ENCODE data around the gene TPSD1. TPM values are rescaled to one million over a fixed set of nuclear protein-coding genes. Genes with fewer than 3 reads are reported as not detected.

The TPSD1 gene
- total RNA-seq, 6 experiments from 2014 or later = not detected

DNA sequence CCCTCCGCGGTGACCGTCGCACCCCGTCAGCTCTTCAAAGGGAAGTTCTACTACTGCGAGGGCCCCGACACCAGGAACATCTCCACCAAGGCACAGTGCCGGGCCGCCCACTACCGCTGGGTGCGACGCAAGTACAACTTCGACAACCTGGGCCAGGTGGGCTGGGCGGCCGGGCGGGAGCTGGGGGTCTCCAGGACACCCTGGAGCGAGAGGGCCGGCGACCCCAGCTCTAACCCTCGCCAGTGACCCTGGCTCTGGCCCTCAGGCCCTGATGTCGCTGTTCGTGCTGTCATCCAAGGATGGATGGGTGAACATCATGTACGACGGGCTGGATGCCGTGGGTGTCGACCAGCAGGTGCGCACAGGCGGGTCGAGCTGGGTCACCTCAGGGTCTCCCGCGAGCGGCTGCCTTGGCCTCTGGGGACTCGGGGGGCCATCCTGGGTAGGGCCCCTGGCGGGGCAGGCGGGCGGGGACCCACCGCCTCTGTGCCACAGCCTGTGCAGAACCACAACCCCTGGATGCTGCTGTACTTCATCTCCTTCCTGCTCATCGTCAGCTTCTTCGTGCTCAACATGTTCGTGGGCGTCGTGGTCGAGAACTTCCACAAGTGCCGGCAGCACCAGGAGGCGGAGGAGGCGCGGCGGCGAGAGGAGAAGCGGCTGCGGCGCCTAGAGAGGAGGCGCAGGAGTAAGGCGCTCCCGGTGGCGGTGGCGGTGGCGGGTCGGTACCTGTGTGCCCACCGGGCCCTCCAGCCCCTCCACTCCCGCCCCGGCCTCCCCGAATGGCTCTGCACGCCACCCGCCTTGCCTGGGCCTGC lies 44.2 kb upstream of the TPSD1 start:
- H3K4me1 Mint-ChIP-seq (ENCODE audit: low read depth) = no peaks in the 10 kb centered on the region
- DNase-seq = no peak
- no peak overlapping the region for H3K4me3 Mint-ChIP-seq
- H3K36me3 Mint-ChIP-seq (ENCODE audit: low read depth) = no peaks in the 10 kb centered on the region
- no peak overlapping the region for H3K27ac Mint-ChIP-seq
- H3K27me3 Mint-ChIP-seq (ENCODE audit: insufficient read depth) = no peaks in the 10 kb centered on the region
- TF ChIP-seq, protein P1, sequence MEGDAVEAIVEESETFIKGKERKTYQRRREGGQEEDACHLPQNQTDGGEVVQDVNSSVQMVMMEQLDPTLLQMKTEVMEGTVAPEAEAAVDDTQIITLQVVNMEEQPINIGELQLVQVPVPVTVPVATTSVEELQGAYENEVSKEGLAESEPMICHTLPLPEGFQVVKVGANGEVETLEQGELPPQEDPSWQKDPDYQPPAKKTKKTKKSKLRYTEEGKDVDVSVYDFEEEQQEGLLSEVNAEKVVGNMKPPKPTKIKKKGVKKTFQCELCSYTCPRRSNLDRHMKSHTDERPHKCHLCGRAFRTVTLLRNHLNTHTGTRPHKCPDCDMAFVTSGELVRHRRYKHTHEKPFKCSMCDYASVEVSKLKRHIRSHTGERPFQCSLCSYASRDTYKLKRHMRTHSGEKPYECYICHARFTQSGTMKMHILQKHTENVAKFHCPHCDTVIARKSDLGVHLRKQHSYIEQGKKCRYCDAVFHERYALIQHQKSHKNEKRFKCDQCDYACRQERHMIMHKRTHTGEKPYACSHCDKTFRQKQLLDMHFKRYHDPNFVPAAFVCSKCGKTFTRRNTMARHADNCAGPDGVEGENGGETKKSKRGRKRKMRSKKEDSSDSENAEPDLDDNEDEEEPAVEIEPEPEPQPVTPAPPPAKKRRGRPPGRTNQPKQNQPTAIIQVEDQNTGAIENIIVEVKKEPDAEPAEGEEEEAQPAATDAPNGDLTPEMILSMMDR (IDR thresholded peaks at IDR 0.05) = no peak
- H3K9me3 Mint-ChIP-seq = 0 out of 2 replicates have a peak, but pooled peaks cover 5% of the 10 kb centered on the region

DNA sequence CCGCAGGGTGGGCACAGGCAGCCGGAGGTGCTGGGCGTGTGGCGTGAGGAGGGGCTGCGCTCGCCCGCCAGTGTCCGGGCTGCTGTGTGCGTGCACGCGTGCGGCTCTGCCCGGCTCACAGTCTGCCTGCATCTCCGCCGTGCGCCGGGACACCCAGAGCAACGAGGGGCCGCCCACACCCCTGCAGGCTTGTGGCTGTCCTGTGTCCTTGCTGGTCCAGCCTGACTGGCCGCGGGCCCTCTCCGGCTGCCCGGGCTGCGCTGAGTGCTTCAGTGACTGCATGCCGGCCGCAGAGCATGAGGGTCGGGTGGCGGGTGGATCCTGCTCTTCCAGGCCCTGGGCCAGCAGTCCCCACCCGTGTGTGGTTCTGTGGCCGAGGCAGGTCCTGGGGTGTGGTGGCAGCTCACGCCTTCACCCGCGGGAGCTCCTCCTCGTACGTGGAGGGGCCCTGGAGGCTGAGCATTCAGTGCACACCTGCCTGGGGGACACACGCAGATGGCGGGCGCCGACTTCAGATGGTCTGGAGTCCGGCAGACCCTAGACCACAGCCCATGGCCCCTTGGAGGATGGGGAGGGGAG lies 43.2 kb upstream of the TPSD1 start:
- no peaks in the 10 kb centered on the region for H3K36me3 Mint-ChIP-seq (ENCODE audit: low read depth)
- TF ChIP-seq, protein P1 (IDR thresholded peaks at IDR 0.05) = no peak
- no peak overlapping the region for H3K27ac Mint-ChIP-seq
- no peaks in the 10 kb centered on the region for H3K4me1 Mint-ChIP-seq (ENCODE audit: low read depth)
- DNase-seq = no peak
- H3K27me3 Mint-ChIP-seq (ENCODE audit: insufficient read depth) = no peaks in the 10 kb centered on the region
- no peak overlapping the region for H3K4me3 Mint-ChIP-seq
- 0 out of 2 replicates have a peak, but pooled peaks cover 5% of the 10 kb centered on the region for H3K9me3 Mint-ChIP-seq

DNA sequence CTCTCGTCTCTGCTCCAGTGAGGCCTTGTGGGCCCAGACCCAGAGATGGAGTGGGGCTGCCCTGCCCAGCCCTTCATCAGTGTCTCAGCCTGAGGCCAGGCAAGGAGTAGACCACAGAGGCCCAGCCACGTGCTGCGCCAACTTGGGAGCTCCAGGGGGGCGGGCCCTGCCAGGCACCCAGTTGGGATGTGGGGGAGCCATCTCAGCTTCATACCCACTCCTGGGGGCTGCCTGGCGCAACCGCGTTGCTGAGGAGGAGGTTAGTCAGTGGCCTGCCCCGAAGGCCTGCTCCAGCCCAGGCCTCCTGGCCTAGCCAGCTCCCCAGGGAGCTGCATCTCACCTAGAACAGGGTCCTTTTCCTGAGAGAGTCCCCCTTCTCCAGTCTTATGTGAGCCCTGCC lies 42.6 kb upstream of the TPSD1 start:
- H3K4me3 Mint-ChIP-seq = no peak overlapping the region
- TF ChIP-seq, protein P1 (IDR thresholded peaks at IDR 0.05) = no peak

DNA sequence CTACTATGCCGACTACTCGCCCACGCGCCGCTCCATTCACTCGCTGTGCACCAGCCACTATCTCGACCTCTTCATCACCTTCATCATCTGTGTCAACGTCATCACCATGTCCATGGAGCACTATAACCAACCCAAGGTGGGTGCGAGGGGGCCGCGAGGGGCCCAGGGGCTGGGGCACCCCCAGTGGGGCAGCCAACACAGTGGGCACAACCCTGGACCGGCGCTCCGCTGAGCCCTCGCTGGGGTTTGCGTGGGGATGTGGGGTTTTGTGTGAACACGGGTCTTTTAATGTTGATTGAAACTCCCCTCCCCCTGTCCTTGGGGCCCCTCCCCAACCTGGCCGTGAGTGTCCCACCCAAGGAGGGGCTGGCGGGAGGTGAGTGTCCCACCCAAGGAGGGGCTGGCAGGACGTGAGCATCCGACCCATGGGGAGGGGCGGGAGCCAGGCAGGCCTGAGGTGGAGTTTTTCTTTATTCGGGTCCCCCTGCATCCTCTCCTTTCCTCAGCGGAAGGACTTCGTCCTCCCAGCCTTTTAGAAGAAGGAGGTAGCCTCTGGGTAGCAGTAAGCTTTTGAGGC lies 42.0 kb upstream of the TPSD1 start:
- no peak for DNase-seq
- Mint-ChIP-seq H3K27me3 (ENCODE audit: insufficient read depth) (no peaks in the 10 kb centered on the region), H3K4me3 (no peak overlapping the region), H3K36me3 (ENCODE audit: low read depth) (no peaks in the 10 kb centered on the region), H3K27ac (no peak overlapping the region), H3K9me3 (0 out of 2 replicates have a peak, but pooled peaks cover 5% of the 10 kb centered on the region), H3K4me1 (ENCODE audit: low read depth) (no peaks in the 10 kb centered on the region)
- TF ChIP-seq, protein P1 (IDR thresholded peaks at IDR 0.05) = no peak

More for the DNA sequence above, 42.6 kb upstream of the TPSD1 start:
- Mint-ChIP-seq H3K27ac (no peak overlapping the region), H3K4me1 (ENCODE audit: low read depth) (no peaks in the 10 kb centered on the region), H3K36me3 (ENCODE audit: low read depth) (no peaks in the 10 kb centered on the region), H3K9me3 (0 out of 2 replicates have a peak, but pooled peaks cover 5% of the 10 kb centered on the region), H3K27me3 (ENCODE audit: insufficient read depth) (no peaks in the 10 kb centered on the region)
- no peak for DNase-seq

DNA sequence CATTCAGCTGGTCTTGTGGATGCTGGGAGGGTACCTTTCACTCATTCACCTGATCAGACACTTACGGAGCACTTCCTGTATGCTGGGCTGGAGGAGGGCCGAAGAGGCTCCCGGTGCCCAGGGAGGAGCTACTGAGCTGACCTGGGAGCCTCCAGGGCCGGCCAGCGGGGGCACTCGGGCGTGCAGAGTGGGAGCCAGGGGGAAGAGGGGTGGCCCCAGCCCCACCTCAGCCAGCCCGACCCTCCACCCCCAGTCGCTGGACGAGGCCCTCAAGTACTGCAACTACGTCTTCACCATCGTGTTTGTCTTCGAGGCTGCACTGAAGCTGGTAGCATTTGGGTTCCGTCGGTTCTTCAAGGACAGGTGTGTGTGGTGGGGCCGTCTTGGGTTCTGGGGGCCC lies 41.1 kb upstream of the TPSD1 start:
- TF ChIP-seq, protein P1 (IDR thresholded peaks at IDR 0.05) = no peak
- Mint-ChIP-seq H3K4me3 (no peak overlapping the region), H3K9me3 (0 out of 2 replicates have a peak, but pooled peaks cover under 1% of the 10 kb centered on the region), H3K4me1 (ENCODE audit: low read depth) (no peaks in the 10 kb centered on the region), H3K27me3 (ENCODE audit: insufficient read depth) (no peaks in the 10 kb centered on the region), H3K27ac (no peak overlapping the region), H3K36me3 (ENCODE audit: low read depth) (no peaks in the 10 kb centered on the region)
- no peak for DNase-seq
